ENCODE measurements around the gene EML6. TPM values are rescaled to one million over a fixed set of nuclear protein-coding genes. Genes with fewer than 3 reads are reported as not detected.

The EML6 gene
- total and polyA plus RNA-seq, 10 of the 15 experiments (the other 5 are each of a cell fraction or from before 2014, with no cell fraction given): 0.09 to 0.67 (median 0.21) TPM

- H3K9ac ChIP-seq (ENCODE audit: control insufficient read depth, insufficient read depth, low read length): no peak overlapping the region
- POLR2A ChIA-PET: interaction anchor here (0.6 kb wide), 1 partner anchor 555 kb away, joined by 4 read pairs; no protein-coding TSS in a partner anchor
- CTCF ChIA-PET: interaction anchor here (1.5 kb wide), 1 partner anchor 15 kb away, joined by 5 read pairs; no protein-coding TSS in a partner anchor
- no peaks in the 10 kb centered on the region for H4K20me1 ChIP-seq (ENCODE audit: control insufficient read depth, insufficient read depth)
- no peak overlapping the region for H2AFZ ChIP-seq (ENCODE audit: control insufficient read depth, low read depth, low read length)
- no peak overlapping the region for H3K4me2 ChIP-seq (ENCODE audit: control insufficient read depth, insufficient read depth)
- H3K9me3 ChIP-seq (replicated peaks; ENCODE audit: control insufficient read depth, insufficient read depth, low read length): no peaks in the 10 kb centered on the region
- ATAC-seq (no peak), DNase-seq (ENCODE audit: low read depth, low spot score) (no peak), FAIRE-seq (no peak)
- no peak overlapping the region for H3K4me3 ChIP-seq
- peaks cover 2 to 8% of the 10 kb centered on the region in 2 experiments; a peak in 3 of 4 replicates for H3K27me3 ChIP-seq (replicated peaks in 1 of 2; ENCODE audit: control insufficient read depth in 2 of 2, insufficient read depth in 2 of 2, low read length in 1 of 2)
- H3K79me2 ChIP-seq (ENCODE audit: control insufficient read depth, insufficient read depth, low read length): no peaks in the 10 kb centered on the region
- in situ Hi-C loops (cut with MboI) (no loop called here), intact Hi-C loops (cut with micrococcal nuclease; ENCODE audit: unreplicated experiment) (no loop called here)
- H3K4me1 ChIP-seq (ENCODE audit: control insufficient read depth, insufficient read depth, low read length): no peaks in the 10 kb centered on the region
- no peak overlapping the region for H3K27ac ChIP-seq (ENCODE audit: control insufficient read depth, insufficient read depth)
- RAD21 ChIA-PET (ENCODE audit: unreplicated experiment): no interaction called here
- SMC1A ChIA-PET (ENCODE audit: uncharacterized antibody, unreplicated experiment): interaction anchor here (0.6 kb wide), 1 partner anchor 700 kb away, joined by 3 read pairs; no protein-coding TSS in a partner anchor
- no peak for TF ChIP-seq ZNF592 (IDR thresholded peaks at IDR 0.05)
- TF ChIP-seq PRDM15 (CRISPR knock-in tag; IDR thresholded peaks at IDR 0.05): no peak
- TF ChIP-seq IRF5 (IDR thresholded peaks at IDR 0.05; ENCODE audit: borderline replicate concordance): no peak
- no peaks in the 10 kb centered on the region for H3K36me3 ChIP-seq (ENCODE audit: control insufficient read depth in 2 of 2, insufficient read depth in 2 of 2, low read length in 1 of 2)
- no TSS peak for BruUV-seq (replicated peaks)
These were observed 14.8 kb downstream of the EML6 start for GRCh38 chr2:54738281-54738680.

All from GM12878 (cell line).